ENCODE measurements around the gene DOCK6. TPM values are rescaled to one million over a fixed set of nuclear protein-coding genes. Genes with fewer than 3 reads are reported as not detected.

Gene DOCK6
- total RNA-seq, 1 donor from 2014 or later, result 1.2 TPM

DNA sequence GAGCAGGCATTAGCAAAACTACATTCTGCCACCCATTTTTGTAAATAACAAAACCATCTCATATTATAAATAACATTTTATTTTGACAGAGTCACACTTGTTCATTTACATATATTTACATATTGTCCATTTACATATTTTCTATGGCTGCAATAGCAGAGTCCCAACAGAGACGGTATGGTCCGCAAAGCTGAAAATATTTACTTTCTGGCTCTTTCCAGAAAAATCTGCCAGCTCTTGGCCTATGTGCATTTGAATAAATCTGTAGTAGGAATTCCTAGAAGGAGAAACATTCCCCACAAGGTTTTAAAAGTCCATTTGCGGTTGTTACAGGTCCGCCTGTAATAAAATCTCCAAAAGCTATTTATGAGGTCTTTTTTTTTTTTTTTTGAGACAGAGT, 27.9 kb upstream of the DOCK6 start:
- H3K27ac Mint-ChIP-seq, result no peak overlapping the region
- intact Hi-C loops (cut with micrococcal nuclease), result loop anchor here (5.0 to 10.0 kb wide), 2 partner anchors 92 to 295 kb away; partner anchors contain the start of gene EPOR
- peaks cover 40% of the 10 kb centered on the region for H3K27me3 Mint-ChIP-seq
- H3K36me3 Mint-ChIP-seq (ENCODE audit: low read depth), result no peaks in the 10 kb centered on the region
- peaks cover 7% of the 10 kb centered on the region for H3K4me1 Mint-ChIP-seq
- H3K9me3 Mint-ChIP-seq, result no peaks in the 10 kb centered on the region
- no peak overlapping the region for H3K4me3 Mint-ChIP-seq
- no peak for DNase-seq

DNA sequence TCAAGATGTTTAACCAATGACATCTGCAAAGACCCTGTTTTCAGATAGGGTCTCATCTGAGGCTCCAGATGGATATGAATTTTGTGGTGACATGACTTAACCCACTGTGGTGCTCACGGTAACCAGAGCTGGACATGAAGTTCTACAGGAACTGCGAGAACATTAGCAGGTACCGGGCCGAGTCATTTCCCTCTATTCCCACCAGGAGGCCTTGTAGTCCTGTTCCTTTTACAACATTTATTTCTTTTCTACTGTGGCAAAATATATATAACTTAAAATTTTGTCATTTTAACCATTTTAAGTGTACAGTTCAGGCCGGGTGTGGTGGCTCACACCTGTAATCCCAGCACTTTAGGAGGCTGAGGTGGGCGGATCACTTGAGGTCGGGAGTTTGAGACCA, 26.0 kb upstream of the DOCK6 start:
- Mint-ChIP-seq H3K27me3 (peaks cover 34% of the 10 kb centered on the region), H3K36me3 (ENCODE audit: low read depth) (no peaks in the 10 kb centered on the region), H3K4me3 (no peak overlapping the region), H3K9me3 (no peaks in the 10 kb centered on the region), H3K27ac (no peak overlapping the region), H3K4me1 (peaks cover 3% of the 10 kb centered on the region)
- intact Hi-C loops (cut with micrococcal nuclease), result no loop called here
- DNase-seq, result no peak

DNA sequence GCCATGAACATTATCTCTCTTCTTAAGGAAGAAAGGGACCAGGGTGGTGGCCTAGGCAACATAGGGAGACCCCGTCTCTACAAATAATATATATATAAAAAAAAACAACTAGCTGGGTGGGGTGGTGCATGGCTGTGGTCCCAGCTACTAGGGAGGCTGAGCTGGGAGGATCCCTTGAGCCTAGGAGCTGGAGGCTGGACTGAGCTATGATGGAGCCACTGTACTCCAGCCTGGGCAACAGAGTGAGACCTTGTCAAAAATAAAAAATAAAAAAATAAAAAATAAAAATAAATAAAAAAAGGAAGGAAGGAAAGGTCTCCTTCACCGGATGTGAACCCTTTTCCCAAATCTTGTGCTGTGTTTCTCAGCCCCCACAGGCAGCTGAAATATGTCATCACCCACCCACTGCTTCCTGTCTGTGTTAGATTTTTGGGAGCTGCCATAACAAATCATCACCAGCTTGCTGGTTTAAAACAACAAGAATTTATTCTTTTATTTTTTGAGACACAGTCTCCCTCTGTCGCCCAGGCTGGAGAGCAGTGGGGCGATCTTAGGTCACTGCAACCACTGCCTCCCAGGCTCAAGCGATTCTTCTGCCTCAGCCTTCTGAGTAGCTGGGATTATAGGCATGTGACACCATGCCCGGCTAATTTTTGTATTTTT, 24.1 kb upstream of the DOCK6 start:
- H3K27me3 Mint-ChIP-seq, result peaks cover 44% of the 10 kb centered on the region
- H3K27ac Mint-ChIP-seq, result no peak overlapping the region
- no peak overlapping the region for H3K4me3 Mint-ChIP-seq
- no peaks in the 10 kb centered on the region for H3K36me3 Mint-ChIP-seq (ENCODE audit: low read depth)
- H3K4me1 Mint-ChIP-seq, result peaks cover 3% of the 10 kb centered on the region
- intact Hi-C loops (cut with micrococcal nuclease), result no loop called here
- DNase-seq, result no peak
- no peaks in the 10 kb centered on the region for H3K9me3 Mint-ChIP-seq

DNA sequence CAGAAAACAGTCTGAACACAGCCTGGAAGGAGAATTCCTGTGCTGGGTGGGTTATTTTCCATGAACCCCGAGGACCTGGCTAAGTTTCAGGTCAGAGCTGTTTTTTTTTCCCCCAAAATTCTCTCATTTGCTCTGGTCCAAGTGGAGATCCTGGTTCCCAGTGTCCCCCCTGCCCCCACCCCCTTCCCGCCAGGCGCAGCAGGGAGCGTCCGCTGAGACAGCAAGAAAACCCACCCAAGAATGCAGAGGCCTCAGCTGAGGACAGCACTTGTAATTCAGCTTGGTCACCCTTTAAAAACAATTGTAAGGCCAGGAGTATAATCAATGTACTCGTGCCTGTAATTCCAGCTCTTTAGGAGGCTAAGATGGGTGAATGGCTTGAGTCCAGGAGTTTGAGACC, 22.2 kb upstream of the DOCK6 start:
- Mint-ChIP-seq H3K27me3 (peaks cover 40% of the 10 kb centered on the region), H3K9me3 (no peaks in the 10 kb centered on the region), H3K27ac (no peak overlapping the region), H3K36me3 (ENCODE audit: low read depth) (no peaks in the 10 kb centered on the region), H3K4me1 (peaks cover 8% of the 10 kb centered on the region), H3K4me3 (no peak overlapping the region)
- intact Hi-C loops (cut with micrococcal nuclease), result no loop called here
- no peak for DNase-seq

DNA sequence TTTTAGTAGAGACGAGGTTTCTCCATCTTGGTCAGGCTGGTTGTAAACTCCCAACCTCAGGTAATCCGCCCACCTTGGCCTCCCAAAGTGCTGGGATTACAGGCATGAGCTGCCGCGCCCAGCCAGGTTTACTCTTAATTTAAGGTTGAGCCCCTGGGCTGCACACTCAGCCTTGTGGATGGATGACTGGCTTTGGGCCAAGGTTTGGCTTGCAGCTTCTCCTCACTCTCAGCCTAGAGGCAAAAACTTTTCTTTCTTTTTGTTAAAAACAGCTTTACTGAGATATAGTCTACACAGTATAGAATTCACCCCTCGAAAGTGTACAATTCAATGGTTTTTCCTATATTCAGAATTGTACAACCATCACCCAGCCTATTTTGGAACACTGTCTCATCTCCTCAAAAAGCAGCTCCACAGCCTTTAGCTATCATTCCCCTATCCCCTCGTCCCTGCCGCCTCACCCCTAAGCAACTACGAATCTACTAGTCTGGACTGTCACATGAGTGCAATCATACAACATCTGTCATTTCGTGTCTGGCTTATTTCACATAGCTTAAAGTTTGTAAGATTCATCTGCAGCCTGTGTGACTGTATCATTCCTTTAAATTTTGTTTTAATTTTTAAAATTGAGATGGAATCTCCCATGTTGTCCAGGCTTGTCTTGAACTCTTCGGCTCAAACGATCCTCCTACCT, 19.2 kb upstream of the DOCK6 start:
- Mint-ChIP-seq H3K27me3 (peaks cover 50% of the 10 kb centered on the region), H3K4me1 (peaks cover 10% of the 10 kb centered on the region), H3K36me3 (ENCODE audit: low read depth) (peaks cover 2% of the 10 kb centered on the region), H3K4me3 (no peak overlapping the region), H3K9me3 (peaks cover 6% of the 10 kb centered on the region), H3K27ac (no peak overlapping the region)
- no peak for DNase-seq
- intact Hi-C loops (cut with micrococcal nuclease), result no loop called here

DNA sequence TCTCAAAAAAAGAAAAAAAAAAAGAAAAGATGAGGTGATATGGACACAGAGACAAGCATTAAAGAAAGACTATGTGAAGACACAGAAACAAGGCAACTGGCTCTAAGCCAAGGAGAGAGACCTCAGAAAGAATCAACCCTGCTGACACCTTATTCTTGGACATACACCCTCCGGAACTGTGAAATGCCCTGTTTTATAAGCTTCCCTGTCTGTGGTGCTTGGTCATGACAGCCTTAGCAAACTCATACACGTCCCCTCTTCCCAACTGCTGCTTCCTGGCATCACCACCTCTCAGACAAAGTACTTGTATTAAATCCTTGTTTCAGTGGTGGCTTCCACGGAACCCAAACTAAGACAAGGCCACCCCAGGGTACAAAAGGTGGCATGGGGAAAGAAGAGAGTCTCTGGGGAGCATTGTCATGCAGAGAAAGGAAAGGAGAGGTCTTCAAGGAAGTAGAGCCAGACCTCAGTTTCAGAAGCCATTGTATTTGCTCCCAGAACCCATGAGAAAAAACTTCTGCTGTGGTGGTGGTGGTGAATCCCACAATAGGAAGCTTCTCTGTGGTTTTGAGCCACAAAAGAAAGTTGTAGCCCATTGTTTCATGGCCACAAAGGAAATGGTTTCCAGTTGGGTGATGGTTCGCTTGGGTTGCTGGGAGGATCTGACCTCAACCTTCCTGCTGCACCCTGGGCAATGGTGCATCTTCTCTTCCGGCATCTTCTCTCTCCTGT, 17.3 kb upstream of the DOCK6 start:
- intact Hi-C loops (cut with micrococcal nuclease), result no loop called here

DNA sequence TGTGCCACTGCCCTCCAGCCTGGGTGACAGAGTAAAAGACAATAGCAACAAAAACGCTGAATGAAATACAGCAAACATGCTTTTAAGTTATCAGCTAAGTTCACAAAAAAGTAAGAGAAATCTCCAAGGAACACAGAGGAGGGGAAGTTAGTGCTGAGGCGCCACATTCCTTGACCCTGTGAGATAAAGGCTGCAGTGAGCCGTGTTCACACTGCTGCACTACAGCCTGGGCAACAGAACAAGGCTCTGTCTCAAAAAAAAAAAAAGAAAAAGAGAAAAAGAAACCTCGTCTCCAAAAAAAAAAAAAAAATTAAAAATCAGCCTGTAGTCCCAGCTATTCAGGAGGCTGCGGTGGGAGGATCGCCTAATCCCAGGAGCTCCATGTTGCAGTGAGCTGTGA, 16.3 kb upstream of the DOCK6 start:
- peaks cover 55% of the 10 kb centered on the region for H3K27me3 Mint-ChIP-seq
- no peak overlapping the region for H3K4me3 Mint-ChIP-seq
- intact Hi-C loops (cut with micrococcal nuclease), result no loop called here
- peaks cover 2% of the 10 kb centered on the region for H3K36me3 Mint-ChIP-seq (ENCODE audit: low read depth)
- no peak for DNase-seq
- H3K27ac Mint-ChIP-seq, result no peak overlapping the region
- peaks cover 6% of the 10 kb centered on the region for H3K9me3 Mint-ChIP-seq
- H3K4me1 Mint-ChIP-seq, result peaks cover 10% of the 10 kb centered on the region

More for the DNA sequence above, 17.3 kb upstream of the DOCK6 start:
- DNase-seq, result peak; percentile 92
- Mint-ChIP-seq H3K4me1 (peaks cover 10% of the 10 kb centered on the region), H3K9me3 (peaks cover 6% of the 10 kb centered on the region), H3K27me3 (peaks cover 53% of the 10 kb centered on the region), H3K4me3 (peak overlapping the region; percentile 50), H3K36me3 (ENCODE audit: low read depth) (peaks cover 2% of the 10 kb centered on the region), H3K27ac (peak overlapping the region; percentile 57)

DNA sequence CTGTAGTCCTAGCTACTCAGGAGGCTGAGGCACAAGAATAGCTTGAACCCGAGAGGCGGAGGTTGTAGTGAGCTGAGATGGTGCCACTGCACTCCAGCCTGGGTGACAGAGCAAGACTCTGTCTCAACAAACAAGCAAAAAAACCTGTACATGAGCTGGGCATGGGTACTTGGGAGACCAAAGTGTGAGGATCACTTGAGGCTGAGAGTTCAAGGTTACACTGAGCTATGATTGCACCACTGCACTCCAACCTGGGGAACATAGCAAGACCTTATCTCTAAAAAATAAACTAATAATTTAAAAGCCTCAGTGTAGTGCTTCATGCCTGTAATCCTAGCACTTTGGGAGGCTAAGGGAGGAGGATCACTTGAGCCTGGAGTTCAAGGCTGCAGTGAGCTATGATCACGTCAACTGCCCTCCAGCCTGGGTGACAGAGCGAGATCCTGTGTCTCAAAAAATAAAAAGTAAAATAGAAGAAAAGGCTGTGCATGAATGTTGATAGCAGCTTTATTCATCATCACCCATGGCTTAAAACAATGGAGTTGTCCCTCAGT, 12.3 kb upstream of the DOCK6 start:
- no peak for DNase-seq
- H3K27ac Mint-ChIP-seq, result no peak overlapping the region
- peaks cover 42% of the 10 kb centered on the region for H3K27me3 Mint-ChIP-seq
- intact Hi-C loops (cut with micrococcal nuclease), result no loop called here
- no peak overlapping the region for H3K4me3 Mint-ChIP-seq
- peaks cover 6% of the 10 kb centered on the region for H3K4me1 Mint-ChIP-seq
- peaks cover 6% of the 10 kb centered on the region for H3K9me3 Mint-ChIP-seq
- H3K36me3 Mint-ChIP-seq (ENCODE audit: low read depth), result peaks cover 2% of the 10 kb centered on the region

DNA sequence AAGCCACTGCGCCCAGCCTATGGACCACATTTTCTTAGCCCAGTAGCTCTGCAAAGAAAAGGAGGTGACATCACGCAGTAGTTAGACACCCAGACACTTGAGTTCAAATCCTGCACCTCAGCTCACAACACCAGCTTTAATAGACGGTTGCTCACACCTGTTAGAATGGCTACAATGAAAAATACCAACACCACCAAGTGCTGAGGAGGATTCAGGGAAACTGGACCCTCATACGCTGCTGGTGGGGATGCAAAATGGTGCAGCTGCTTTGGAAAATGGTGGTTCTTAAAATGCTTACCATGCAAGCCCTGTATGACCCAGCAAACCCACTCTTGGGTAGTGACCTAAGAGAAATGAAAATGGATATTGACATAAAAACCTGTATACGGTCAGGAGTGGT, 11.7 kb upstream of the DOCK6 start:
- Mint-ChIP-seq H3K4me3 (no peak overlapping the region), H3K36me3 (ENCODE audit: low read depth) (peaks cover 2% of the 10 kb centered on the region), H3K9me3 (peaks cover 6% of the 10 kb centered on the region), H3K27ac (no peak overlapping the region), H3K4me1 (peaks cover 4% of the 10 kb centered on the region), H3K27me3 (peaks cover 45% of the 10 kb centered on the region)
- intact Hi-C loops (cut with micrococcal nuclease), result no loop called here
- DNase-seq, result no peak

DNA sequence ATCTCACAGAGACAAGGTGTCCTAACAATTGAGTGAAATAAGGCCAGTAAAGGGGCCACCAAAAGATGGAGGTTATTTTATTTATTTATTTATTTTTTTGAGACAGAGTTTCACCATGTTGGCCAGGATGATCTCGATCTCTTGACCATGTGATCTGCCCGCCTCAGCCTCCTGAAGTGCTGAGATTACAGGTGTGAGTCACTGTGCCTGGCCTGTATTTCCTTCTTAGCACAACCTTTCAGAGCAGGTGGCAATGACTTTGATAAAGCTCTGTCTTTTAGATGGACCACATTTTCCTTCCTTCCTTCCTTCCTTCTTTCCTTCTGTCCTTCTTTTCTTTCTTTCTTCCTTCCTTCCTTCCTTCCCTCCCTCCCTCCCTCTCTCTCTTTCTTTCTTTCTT, 11.0 kb upstream of the DOCK6 start:
- Mint-ChIP-seq H3K27ac (no peak overlapping the region), H3K4me1 (peaks cover 4% of the 10 kb centered on the region), H3K27me3 (peaks cover 47% of the 10 kb centered on the region), H3K9me3 (peaks cover 6% of the 10 kb centered on the region), H3K36me3 (ENCODE audit: low read depth) (peaks cover 2% of the 10 kb centered on the region), H3K4me3 (no peak overlapping the region)
- intact Hi-C loops (cut with micrococcal nuclease), result no loop called here
- DNase-seq, result no peak

DNA sequence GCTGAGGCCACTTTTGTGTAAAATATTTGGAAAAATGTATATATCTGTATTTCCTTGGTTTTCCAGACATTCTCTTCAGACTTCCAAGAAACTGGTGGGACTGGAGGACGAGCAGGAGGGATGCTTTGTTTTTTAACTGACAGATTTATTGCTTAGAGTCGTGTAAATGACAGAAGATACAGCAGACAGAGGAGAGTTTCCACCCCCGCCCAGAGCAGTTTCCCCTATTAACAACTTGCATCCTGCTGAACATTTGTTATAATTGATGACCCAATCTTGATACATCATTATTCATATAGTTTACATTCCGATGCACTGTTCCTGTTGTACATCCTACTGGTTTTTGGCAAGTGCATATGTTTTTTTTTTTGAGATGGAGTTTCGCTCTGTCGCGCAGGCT, 7.1 kb upstream of the DOCK6 start:
- intact Hi-C loops (cut with micrococcal nuclease), result no loop called here
- H3K4me3 Mint-ChIP-seq, result no peak overlapping the region
- DNase-seq, result no peak
- H3K36me3 Mint-ChIP-seq (ENCODE audit: low read depth), result no peaks in the 10 kb centered on the region
- H3K27ac Mint-ChIP-seq, result no peak overlapping the region
- H3K4me1 Mint-ChIP-seq, result peaks cover 4% of the 10 kb centered on the region
- H3K27me3 Mint-ChIP-seq, result peaks cover 56% of the 10 kb centered on the region
- no peaks in the 10 kb centered on the region for H3K9me3 Mint-ChIP-seq

DNA sequence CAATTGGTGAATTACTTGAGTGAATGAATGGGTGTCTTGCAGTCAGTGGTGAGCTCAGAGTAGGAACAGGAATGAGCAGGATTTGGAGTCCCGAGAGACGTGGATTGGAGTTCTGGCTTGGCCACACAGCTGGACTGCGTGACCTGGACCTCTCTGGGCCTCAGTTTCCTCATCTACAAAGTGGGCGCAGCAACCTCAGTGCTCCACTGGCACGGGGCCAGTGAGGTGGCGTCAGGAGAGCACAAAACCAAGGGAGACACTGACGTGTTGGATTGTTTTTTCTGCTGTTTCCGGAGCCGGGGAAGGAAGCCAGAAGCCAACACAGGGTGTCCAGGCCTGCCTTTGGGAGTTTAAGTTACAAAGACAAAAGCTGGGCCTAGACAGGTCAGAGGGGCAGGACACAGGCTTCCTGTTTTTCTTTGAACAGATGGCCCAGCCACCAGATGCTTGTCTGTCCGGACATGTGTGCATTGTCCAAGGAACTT, 6.5 kb upstream of the DOCK6 start:
- no peak overlapping the region for H3K27ac Mint-ChIP-seq
- H3K36me3 Mint-ChIP-seq (ENCODE audit: low read depth), result no peaks in the 10 kb centered on the region
- peaks cover 4% of the 10 kb centered on the region for H3K4me1 Mint-ChIP-seq
- intact Hi-C loops (cut with micrococcal nuclease), result no loop called here
- H3K27me3 Mint-ChIP-seq, result peaks cover 55% of the 10 kb centered on the region
- DNase-seq, result no peak
- no peaks in the 10 kb centered on the region for H3K9me3 Mint-ChIP-seq
- no peak overlapping the region for H3K4me3 Mint-ChIP-seq

DNA sequence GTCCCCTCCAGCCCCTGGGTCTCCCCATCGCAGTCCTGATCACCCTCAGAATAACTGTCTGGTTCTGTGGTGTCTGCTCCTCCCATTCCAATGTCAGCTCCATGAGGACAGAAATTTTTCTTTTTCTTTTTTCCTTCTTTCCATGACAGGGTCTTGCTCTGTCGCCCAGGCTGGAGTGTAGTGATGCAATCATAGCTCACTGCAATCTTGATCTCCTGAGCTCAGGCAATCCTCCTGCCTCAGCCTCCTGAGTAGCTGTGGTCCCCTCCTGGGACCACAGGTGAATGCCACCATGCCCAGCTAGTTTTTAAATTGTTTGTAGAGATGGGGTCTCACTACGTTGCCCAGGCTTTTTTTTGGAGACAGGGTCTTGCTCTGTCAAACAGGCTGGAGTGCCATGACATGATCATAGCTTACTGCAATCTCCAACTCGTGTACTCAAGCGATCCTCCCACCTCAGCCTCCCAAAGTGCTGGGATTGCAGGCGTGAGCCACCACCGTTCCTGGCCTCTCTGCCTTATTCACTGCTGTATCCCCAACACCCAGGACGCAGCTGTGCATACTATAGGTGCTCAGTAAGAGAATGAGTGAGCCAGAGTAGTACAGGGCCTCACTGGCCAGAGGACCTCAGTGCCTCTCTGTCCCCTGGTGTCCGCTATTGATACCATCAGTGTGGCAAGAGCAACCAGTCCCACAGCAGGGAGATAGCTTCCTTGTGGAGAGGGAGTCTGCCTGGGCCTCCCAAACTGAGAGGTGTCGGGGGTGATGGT, 5.2 kb upstream of the DOCK6 start:
- no peak overlapping the region for H3K27ac Mint-ChIP-seq
- H3K36me3 Mint-ChIP-seq (ENCODE audit: low read depth), result no peaks in the 10 kb centered on the region
- no peak for DNase-seq
- H3K9me3 Mint-ChIP-seq, result no peaks in the 10 kb centered on the region
- intact Hi-C loops (cut with micrococcal nuclease), result no loop called here
- peaks cover 6% of the 10 kb centered on the region for H3K4me1 Mint-ChIP-seq
- H3K4me3 Mint-ChIP-seq, result no peak overlapping the region
- H3K27me3 Mint-ChIP-seq, result peaks cover 58% of the 10 kb centered on the region

Data from activated CD4-positive, alpha-beta T cell treated with anti-CD3 and anti-CD28 coated beads, Interleukin-2, amount 10 ng/mL, durations not matched to agents 24 days and 14 days (primary cell).